ENCODE data around the gene RPF1.
"Not testable (repeated sequence)": the region's sequence is repeated elsewhere in the genome, so short reads cannot be mapped to it uniquely, and the experiment has no call there.

RPF1 gene

GRCh38 chr1:84478876-84479868, at the start of gene RPF1:
Gene RPF1 (plus strand): TSS chr1:84479266. CDS start chr1:84479282, 16 bp downstream.
- DNase-seq (ENCODE audit: low read depth in 2 of 2), result peak; percentile 25 to 46

GRCh38 chr1:84430546-84430945, 48.5 kb upstream of the RPF1 start:
- DNase-seq (ENCODE audit: low read depth in 2 of 2), result no peak

- DNase-seq (ENCODE audit: low read depth in 2 of 2), result no peak
Measured at GRCh38 chr1:84433258-84434080, 45.6 kb upstream of the RPF1 start.

- no peak for DNase-seq (ENCODE audit: low read depth in 2 of 2)
Measured at GRCh38 chr1:84434081-84434769, 44.8 kb upstream of the RPF1 start.

GRCh38 chr1:84434801-84435549, 44.1 kb upstream of the RPF1 start:
- DNase-seq (ENCODE audit: low read depth in 2 of 2), result no peak

- DNase-seq (ENCODE audit: low read depth in 2 of 2), result no peak
Measured at GRCh38 chr1:84436876-84437655, 42.0 kb upstream of the RPF1 start.

- no peak for DNase-seq (ENCODE audit: low read depth in 2 of 2)
Measured at GRCh38 chr1:84442256-84442655, 36.8 kb upstream of the RPF1 start.

- not testable (repeated sequence) for DNase-seq (ENCODE audit: low read depth in 2 of 2)
Measured at GRCh38 chr1:84442747-84443646, 36.1 kb upstream of the RPF1 start.

GRCh38 chr1:84448704-84449103, 30.4 kb upstream of the RPF1 start:
- not testable (repeated sequence) for DNase-seq (ENCODE audit: low read depth in 2 of 2)

- DNase-seq (ENCODE audit: low read depth in 2 of 2), result no peak
Measured at GRCh38 chr1:84450910-84451309, 28.2 kb upstream of the RPF1 start.

GRCh38 chr1:84452436-84452835, 26.6 kb upstream of the RPF1 start:
- DNase-seq (ENCODE audit: low read depth in 2 of 2), result no peak

- no peak for DNase-seq (ENCODE audit: low read depth in 2 of 2)
Measured at GRCh38 chr1:84462118-84462517, 16.9 kb upstream of the RPF1 start.

GRCh38 chr1:84467298-84467697, 11.8 kb upstream of the RPF1 start:
- no peak for DNase-seq (ENCODE audit: low read depth in 2 of 2)

- no peak for DNase-seq (ENCODE audit: low read depth in 2 of 2)
Measured at GRCh38 chr1:84476225-84476624, 2.8 kb upstream of the RPF1 start.

GRCh38 chr1:84479998-84480397, 932 bp downstream of the RPF1 start:
- DNase-seq (ENCODE audit: low read depth in 2 of 2), result no peak

GRCh38 chr1:84480650-84481049, 1.6 kb downstream of the RPF1 start:
- no peak for DNase-seq (ENCODE audit: low read depth in 2 of 2)

- no peak for DNase-seq (ENCODE audit: low read depth in 2 of 2)
Measured at GRCh38 chr1:84481317-84481716, 2.3 kb downstream of the RPF1 start.

- no peak for DNase-seq (ENCODE audit: low read depth in 2 of 2)
Measured at GRCh38 chr1:84488107-84488506, 9.0 kb downstream of the RPF1 start.

- DNase-seq (ENCODE audit: low read depth in 2 of 2), result no peak
Measured at GRCh38 chr1:84489766-84490165, 10.7 kb downstream of the RPF1 start.

Measured in stimulated activated CD4-positive, alpha-beta T cell treated with anti-CD3 and anti-CD28 coated beads, Interleukin-1b, Interleukin-23, amount 100 ng/mL, for 1 hour (primary cell).